ENCODE data around the gene EIF6. TPM values are rescaled to one million over a fixed set of nuclear protein-coding genes. Genes with fewer than 3 reads are reported as not detected.
A peak's percentile ranks its signal among the peaks of the same experiment; 100 is the strongest.
"Not testable (repeated sequence)": the region's sequence is repeated elsewhere in the genome, so short reads cannot be mapped to it uniquely, and the experiment has no call there.

The EIF6 gene
- total RNA-seq, 1 donor from 2014 or later: 109 TPM

- Mint-ChIP-seq H3K4me1 (ENCODE audit: low read depth) (peaks cover 19% of the 10 kb centered on the region), H3K27ac (peak overlapping the region; percentile 100), H3K4me3 (ENCODE audit: low read depth) (peak overlapping the region; percentile 12)
- H3K27me3 Mint-ChIP-seq; H3K9me3 Mint-ChIP-seq (ENCODE audit: low read depth); H3K36me3 Mint-ChIP-seq (ENCODE audit: insufficient read depth): not testable (repeated sequence)
- peak; percentile 24 for TF ChIP-seq CTCF (IDR thresholded peaks at IDR 0.05; ENCODE audit: unreplicated experiment)
- DNase-seq (ENCODE audit: low spot score, unreplicated experiment): peak; percentile 54
Observed at GRCh38 chr20:35262731-35263531, 21.6 kb downstream of the EIF6 start.

DNA sequence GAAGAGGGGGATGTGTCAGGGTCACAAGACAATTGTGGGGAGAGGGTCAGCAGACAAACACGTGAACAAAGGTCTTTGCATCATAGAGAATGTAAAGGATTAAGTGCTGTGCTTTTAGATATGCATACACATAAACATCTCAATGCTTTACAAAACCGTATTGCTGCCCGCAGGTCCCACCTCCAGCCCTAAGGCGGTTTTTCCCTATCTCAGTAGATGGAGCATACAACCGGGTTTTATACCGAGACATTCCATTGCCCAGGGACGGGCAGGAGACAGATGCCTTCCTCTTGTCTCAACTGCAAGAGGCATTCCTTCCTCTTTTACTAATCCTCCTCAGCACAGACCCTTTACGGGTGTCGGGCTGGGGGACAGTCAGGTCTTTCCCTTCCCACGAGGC, 22.3 kb downstream of the EIF6 start:
- not testable (repeated sequence) for DNase-seq (ENCODE audit: low spot score, unreplicated experiment); H3K9me3 Mint-ChIP-seq (ENCODE audit: low read depth); H3K4me3 Mint-ChIP-seq (ENCODE audit: low read depth); H3K36me3 Mint-ChIP-seq (ENCODE audit: insufficient read depth); H3K27me3 Mint-ChIP-seq
- peaks cover 17% of the 10 kb centered on the region for H3K4me1 Mint-ChIP-seq (ENCODE audit: low read depth)
- peak overlapping the region; percentile 92 for H3K27ac Mint-ChIP-seq

- Mint-ChIP-seq H3K4me3 (ENCODE audit: low read depth) (no peak overlapping the region), H3K4me1 (ENCODE audit: low read depth) (peaks cover 17% of the 10 kb centered on the region), H3K36me3 (ENCODE audit: insufficient read depth) (peaks cover 3% of the 10 kb centered on the region), H3K27me3 (no peaks in the 10 kb centered on the region), H3K9me3 (ENCODE audit: low read depth) (peaks cover 4% of the 10 kb centered on the region), H3K27ac (no peak overlapping the region)
- no peak for DNase-seq (ENCODE audit: low spot score, unreplicated experiment)
- TF ChIP-seq CTCF (IDR thresholded peaks at IDR 0.05; ENCODE audit: unreplicated experiment): no peak
Observed at GRCh38 chr20:35260426-35260825, 24.1 kb downstream of the EIF6 start.

- Mint-ChIP-seq H3K36me3 (ENCODE audit: insufficient read depth) (peaks cover 3% of the 10 kb centered on the region), H3K27ac (no peak overlapping the region), H3K9me3 (ENCODE audit: low read depth) (peaks cover 4% of the 10 kb centered on the region), H3K4me3 (ENCODE audit: low read depth) (no peak overlapping the region), H3K27me3 (no peaks in the 10 kb centered on the region), H3K4me1 (ENCODE audit: low read depth) (no peaks in the 10 kb centered on the region)
- DNase-seq (ENCODE audit: low spot score, unreplicated experiment): no peak
- TF ChIP-seq CTCF (IDR thresholded peaks at IDR 0.05; ENCODE audit: unreplicated experiment): no peak
Observed at GRCh38 chr20:35257175-35257909, 27.2 kb downstream of the EIF6 start.

GRCh38 chr20:35254448-35254999, 30.0 kb downstream of the EIF6 start:
- TF ChIP-seq CTCF (IDR thresholded peaks at IDR 0.05; ENCODE audit: unreplicated experiment): no peak
- Mint-ChIP-seq H3K4me3 (ENCODE audit: low read depth) (no peak overlapping the region), H3K27me3 (no peaks in the 10 kb centered on the region), H3K9me3 (ENCODE audit: low read depth) (peaks cover 4% of the 10 kb centered on the region), H3K27ac (no peak overlapping the region), H3K36me3 (ENCODE audit: insufficient read depth) (peaks cover 3% of the 10 kb centered on the region), H3K4me1 (ENCODE audit: low read depth) (peaks cover 4% of the 10 kb centered on the region)
- DNase-seq (ENCODE audit: low spot score, unreplicated experiment): no peak
